ENCODE measurements around the gene BAIAP2L2.
"Not testable (repeated sequence)": the region's sequence is repeated elsewhere in the genome, so short reads cannot be mapped to it uniquely, and the experiment has no call there.

BAIAP2L2 gene

GRCh38 chr22:38081941-38082828 lies 28.3 kb downstream of the BAIAP2L2 start:
- no peaks in the 10 kb centered on the region for H3K9me3 Mint-ChIP-seq (ENCODE audit: low read depth)
- H3K4me1 Mint-ChIP-seq (ENCODE audit: low read depth), result no peaks in the 10 kb centered on the region
- H3K27ac Mint-ChIP-seq, result no peak overlapping the region
- no peaks in the 10 kb centered on the region for H3K36me3 Mint-ChIP-seq
- H3K27me3 Mint-ChIP-seq, result peaks cover 6% of the 10 kb centered on the region
- no peak overlapping the region for H3K4me3 Mint-ChIP-seq

DNA sequence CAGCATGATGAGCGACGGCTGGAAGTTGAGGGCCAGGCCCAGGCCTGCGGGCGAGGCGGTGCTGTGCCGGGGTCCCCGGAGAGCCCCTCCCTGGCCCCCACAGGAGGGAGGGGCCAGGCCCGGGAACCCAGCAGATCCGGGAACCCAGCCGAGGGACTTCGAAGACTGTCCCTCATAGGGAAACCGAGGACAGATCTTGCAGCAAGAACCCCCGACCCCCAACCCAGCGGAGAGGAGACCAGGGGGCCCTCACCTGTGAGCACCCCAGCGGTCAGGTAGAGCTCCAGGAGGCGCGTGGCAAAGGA lies 28.9 kb downstream of the BAIAP2L2 start:
- Mint-ChIP-seq H3K4me3 (no peak overlapping the region), H3K27ac (no peak overlapping the region)

GRCh38 chr22:38080850-38081635 lies 29.4 kb downstream of the BAIAP2L2 start:
- Mint-ChIP-seq H3K4me3 (no peak overlapping the region), H3K9me3 (ENCODE audit: low read depth) (no peaks in the 10 kb centered on the region), H3K27me3 (peaks cover 6% of the 10 kb centered on the region), H3K27ac (no peak overlapping the region), H3K4me1 (ENCODE audit: low read depth) (no peaks in the 10 kb centered on the region), H3K36me3 (no peaks in the 10 kb centered on the region)

More for the DNA sequence above, 28.9 kb downstream of the BAIAP2L2 start:
- Mint-ChIP-seq H3K4me1 (ENCODE audit: low read depth) (no peaks in the 10 kb centered on the region), H3K36me3 (no peaks in the 10 kb centered on the region), H3K9me3 (ENCODE audit: low read depth) (no peaks in the 10 kb centered on the region), H3K27me3 (peaks cover 6% of the 10 kb centered on the region)

DNA sequence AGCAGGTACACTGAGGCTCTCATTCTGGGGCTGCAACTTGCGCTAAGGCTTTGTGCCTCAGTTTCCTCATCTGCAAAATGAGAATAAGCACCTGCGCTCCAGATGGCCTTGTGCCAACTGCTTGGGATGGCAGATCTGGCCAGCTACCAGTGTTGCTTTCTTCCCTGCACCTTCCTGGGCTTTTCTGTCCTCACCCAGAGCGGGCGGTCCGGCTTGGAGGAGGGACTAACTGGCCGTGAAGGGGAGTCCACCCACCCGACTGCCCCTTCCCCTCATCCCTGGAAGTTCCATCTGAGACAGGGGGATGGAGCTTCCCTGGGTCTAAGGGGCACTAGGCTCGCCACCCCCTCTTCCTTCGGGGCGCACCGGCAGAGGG lies 30.0 kb downstream of the BAIAP2L2 start:
- Mint-ChIP-seq H3K27me3 (peaks cover 6% of the 10 kb centered on the region), H3K36me3 (no peaks in the 10 kb centered on the region), H3K27ac (no peak overlapping the region), H3K4me1 (ENCODE audit: low read depth) (no peaks in the 10 kb centered on the region), H3K4me3 (no peak overlapping the region), H3K9me3 (ENCODE audit: low read depth) (no peaks in the 10 kb centered on the region)

- Mint-ChIP-seq H3K4me1 (ENCODE audit: low read depth) (no peaks in the 10 kb centered on the region), H3K27ac (no peak overlapping the region), H3K36me3 (no peaks in the 10 kb centered on the region), H3K9me3 (ENCODE audit: low read depth) (no peaks in the 10 kb centered on the region), H3K4me3 (no peak overlapping the region), H3K27me3 (peaks cover 6% of the 10 kb centered on the region)
Measured at GRCh38 chr22:38079804-38080203, 30.7 kb downstream of the BAIAP2L2 start.

DNA sequence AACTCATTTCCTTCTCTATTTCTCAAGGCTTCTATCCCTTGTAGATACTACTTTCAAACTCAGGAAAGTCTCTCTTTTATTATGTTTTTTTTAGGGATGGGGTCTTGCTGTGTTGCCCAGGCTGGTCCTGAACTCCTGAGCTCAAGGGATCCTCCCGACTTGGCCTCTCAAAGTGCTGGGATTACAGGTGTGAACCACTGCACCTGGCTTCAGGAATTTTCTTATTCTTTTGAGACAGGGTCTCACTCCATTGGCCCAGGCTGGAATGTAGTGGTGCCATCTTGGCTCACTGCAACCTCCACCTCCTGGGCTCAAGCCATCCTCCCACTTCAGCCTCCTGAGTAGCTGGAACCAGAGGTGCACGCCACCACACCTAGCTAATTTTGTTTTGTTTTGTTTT lies 31.3 kb downstream of the BAIAP2L2 start:
- H3K9me3 Mint-ChIP-seq (ENCODE audit: low read depth); H3K27ac Mint-ChIP-seq; H3K27me3 Mint-ChIP-seq; H3K4me1 Mint-ChIP-seq (ENCODE audit: low read depth); H3K4me3 Mint-ChIP-seq; H3K36me3 Mint-ChIP-seq: not testable (repeated sequence)

DNA sequence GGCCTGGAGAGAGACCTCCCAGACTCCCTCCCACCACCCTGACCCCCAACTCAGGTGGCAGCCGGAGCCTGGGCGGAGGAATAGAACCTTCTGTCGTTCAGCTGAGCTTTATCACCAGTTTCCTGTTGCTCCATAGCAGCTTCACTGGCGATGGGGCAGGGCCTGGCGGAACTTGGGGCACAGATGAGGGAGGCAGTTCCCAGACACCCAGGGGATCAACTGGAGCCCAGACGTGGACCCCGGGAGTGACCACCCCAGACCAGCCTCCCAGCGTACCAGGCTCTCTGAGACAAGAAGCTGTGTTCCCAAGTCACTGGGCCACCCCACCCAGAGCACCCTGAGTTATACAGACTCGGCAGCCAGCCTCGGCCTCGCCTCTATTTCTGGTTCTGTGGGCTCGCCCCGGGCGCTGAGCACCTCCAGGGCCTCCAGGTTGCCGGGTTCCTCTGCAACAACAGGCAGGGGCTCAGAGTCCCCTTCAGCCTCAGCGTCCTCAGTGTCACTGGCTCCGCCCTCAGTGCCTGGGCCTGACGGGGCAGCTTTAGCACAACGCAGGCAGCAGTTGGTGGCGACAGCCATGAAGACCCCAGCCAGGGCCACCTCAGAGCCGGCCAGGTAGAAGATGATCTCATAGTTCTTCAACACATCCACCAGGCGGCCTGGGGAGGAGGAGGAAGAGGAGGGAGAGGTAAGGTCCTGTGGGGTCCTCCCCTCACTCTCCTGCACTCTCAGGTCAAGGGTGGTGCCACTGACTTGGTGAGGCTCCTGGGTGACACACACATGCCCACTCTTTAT lies 32.2 kb downstream of the BAIAP2L2 start:
- Mint-ChIP-seq H3K27ac (no peak overlapping the region), H3K36me3 (no peaks in the 10 kb centered on the region), H3K4me1 (ENCODE audit: low read depth) (no peaks in the 10 kb centered on the region), H3K27me3 (peaks cover 6% of the 10 kb centered on the region), H3K9me3 (ENCODE audit: low read depth) (no peaks in the 10 kb centered on the region), H3K4me3 (no peak overlapping the region)

GRCh38 chr22:38077595-38077994 lies 32.9 kb downstream of the BAIAP2L2 start:
- no peaks in the 10 kb centered on the region for H3K4me1 Mint-ChIP-seq (ENCODE audit: low read depth)
- no peaks in the 10 kb centered on the region for H3K36me3 Mint-ChIP-seq
- no peaks in the 10 kb centered on the region for H3K9me3 Mint-ChIP-seq (ENCODE audit: low read depth)
- peaks cover 6% of the 10 kb centered on the region for H3K27me3 Mint-ChIP-seq
- H3K4me3 Mint-ChIP-seq, result no peak overlapping the region
- no peak overlapping the region for H3K27ac Mint-ChIP-seq

DNA sequence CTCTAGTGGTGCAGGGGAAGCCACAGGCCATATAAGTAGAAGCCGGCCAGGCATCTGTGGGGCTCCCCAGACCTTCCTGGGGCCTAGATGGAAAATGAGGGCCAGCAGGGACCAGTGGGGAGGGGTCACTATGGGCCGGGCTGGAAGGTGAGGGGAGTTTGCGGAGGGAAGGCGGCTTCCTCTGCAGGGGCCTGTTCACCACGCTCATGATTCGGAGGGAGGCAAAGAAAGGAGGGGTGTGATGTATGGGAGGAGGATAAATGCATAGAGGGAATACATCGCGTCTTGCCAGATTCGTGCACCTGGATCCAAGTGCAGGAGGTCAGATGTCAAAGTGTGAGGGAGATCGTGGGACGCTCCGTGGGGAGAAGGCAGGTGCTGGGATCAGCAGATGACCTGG lies 33.4 kb downstream of the BAIAP2L2 start:
- Mint-ChIP-seq H3K9me3 (ENCODE audit: low read depth) (no peaks in the 10 kb centered on the region), H3K4me3 (no peak overlapping the region), H3K27me3 (peaks cover 6% of the 10 kb centered on the region), H3K4me1 (ENCODE audit: low read depth) (no peaks in the 10 kb centered on the region), H3K27ac (no peak overlapping the region), H3K36me3 (no peaks in the 10 kb centered on the region)

GRCh38 chr22:38075961-38076360 lies 34.5 kb downstream of the BAIAP2L2 start:
- Mint-ChIP-seq H3K9me3 (ENCODE audit: low read depth) (no peaks in the 10 kb centered on the region), H3K27ac (no peak overlapping the region), H3K4me3 (no peak overlapping the region), H3K36me3 (no peaks in the 10 kb centered on the region), H3K27me3 (peaks cover 6% of the 10 kb centered on the region), H3K4me1 (ENCODE audit: low read depth) (no peaks in the 10 kb centered on the region)

DNA sequence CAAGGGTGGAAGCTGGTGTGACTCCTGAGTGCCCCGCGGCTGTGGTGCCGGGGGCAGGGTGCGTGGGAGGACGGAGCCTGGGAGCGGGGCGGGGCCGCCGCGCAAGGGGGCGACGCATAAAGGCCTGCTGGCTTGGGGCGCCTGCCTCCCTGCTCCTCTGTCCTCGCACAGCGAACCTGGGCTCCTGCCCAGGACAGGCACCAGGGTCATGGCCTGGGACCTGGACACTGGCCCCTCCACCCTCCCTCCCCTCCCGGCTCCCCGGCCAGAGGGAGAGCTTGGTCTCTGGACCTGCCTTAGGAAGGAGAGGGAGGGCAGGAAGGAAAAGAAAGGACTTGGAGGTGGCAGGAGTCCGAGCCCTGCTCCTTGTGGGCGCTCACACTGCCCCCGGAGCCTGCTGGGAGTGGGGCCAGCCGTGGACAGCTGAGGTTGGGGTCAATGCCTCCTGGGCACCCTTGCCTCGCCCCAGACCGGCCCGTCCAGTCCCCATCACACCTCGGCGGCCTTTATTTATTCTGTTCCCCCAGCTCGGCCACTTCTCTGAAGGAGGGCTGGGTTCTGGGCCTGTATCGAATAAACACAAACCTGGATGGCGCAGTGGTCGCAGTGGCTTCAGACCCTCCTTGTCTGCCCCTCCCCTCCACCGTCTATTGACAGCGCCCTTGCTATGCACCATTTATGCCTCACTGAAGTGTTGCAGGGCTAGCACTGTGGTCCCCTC lies 35.2 kb downstream of the BAIAP2L2 start:
- H3K27ac Mint-ChIP-seq, result no peak overlapping the region
- no peak overlapping the region for H3K4me3 Mint-ChIP-seq
- no peaks in the 10 kb centered on the region for H3K9me3 Mint-ChIP-seq (ENCODE audit: low read depth)
- H3K27me3 Mint-ChIP-seq, result peaks cover 6% of the 10 kb centered on the region
- no peaks in the 10 kb centered on the region for H3K4me1 Mint-ChIP-seq (ENCODE audit: low read depth)
- no peaks in the 10 kb centered on the region for H3K36me3 Mint-ChIP-seq

DNA sequence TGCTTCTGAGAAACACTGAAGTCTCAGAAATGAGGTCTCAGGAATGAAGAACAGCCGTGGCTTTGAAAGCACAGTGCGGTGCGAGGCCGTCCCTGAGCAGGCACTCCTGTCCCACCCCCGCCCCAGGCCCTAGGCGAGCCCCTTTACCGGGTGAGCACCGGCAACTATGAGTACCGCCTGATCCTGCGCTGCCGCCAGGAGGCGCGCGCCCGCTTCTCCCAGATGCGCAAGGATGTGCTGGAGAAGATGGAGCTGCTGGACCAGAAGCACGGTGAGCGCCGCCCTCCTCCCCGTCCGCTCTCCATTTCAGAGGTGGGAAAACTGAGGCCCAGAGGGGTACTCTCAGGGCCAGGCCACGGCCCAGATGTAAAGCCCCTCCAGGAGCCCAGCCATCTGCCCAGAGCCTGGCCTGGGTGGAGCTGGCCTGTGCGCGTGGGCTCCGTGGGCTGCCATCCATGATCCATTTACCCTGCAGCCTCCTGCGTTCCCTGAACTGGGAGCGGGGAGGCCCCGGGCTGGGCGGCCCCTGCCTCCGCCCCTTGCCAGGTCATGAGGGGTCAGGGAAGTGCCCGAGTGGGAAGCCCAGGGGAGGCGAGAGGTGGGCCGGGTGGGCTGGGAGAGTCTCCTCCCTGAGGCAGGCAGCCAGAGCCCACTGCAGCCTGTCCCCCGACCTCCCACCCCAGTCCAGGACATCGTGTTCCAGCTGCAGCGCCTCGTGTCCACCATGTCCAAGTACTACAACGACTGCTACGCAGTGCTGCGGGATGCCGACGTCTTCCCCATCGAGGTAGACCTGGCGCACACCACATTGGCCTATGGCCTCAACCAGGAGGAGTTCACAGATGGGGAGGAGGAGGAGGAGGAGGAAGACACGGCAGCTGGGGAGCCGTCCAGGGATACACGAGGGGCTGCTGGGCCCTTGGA lies 36.0 kb downstream of the BAIAP2L2 start:
- no peaks in the 10 kb centered on the region for H3K4me1 Mint-ChIP-seq (ENCODE audit: low read depth)
- peaks cover under 1% of the 10 kb centered on the region for H3K27me3 Mint-ChIP-seq
- no peaks in the 10 kb centered on the region for H3K36me3 Mint-ChIP-seq
- no peaks in the 10 kb centered on the region for H3K9me3 Mint-ChIP-seq (ENCODE audit: low read depth)
- no peak overlapping the region for H3K4me3 Mint-ChIP-seq
- no peak overlapping the region for H3K27ac Mint-ChIP-seq

- H3K4me3 Mint-ChIP-seq, result no peak overlapping the region
- H3K27me3 Mint-ChIP-seq, result no peaks in the 10 kb centered on the region
- H3K9me3 Mint-ChIP-seq (ENCODE audit: low read depth), result no peaks in the 10 kb centered on the region
- no peaks in the 10 kb centered on the region for H3K36me3 Mint-ChIP-seq
- H3K27ac Mint-ChIP-seq, result no peak overlapping the region
- no peaks in the 10 kb centered on the region for H3K4me1 Mint-ChIP-seq (ENCODE audit: low read depth)
Measured at GRCh38 chr22:38073150-38074130, 37.0 kb downstream of the BAIAP2L2 start.

Measured in activated naive CD8-positive, alpha-beta T cell (primary cell).